GM23248 (cell line): ENCODE results near the gene ZBTB49. TPM values are rescaled to one million over a fixed set of nuclear protein-coding genes. Genes with fewer than 3 reads are reported as not detected.
"Not testable (repeated sequence)": the region's sequence is repeated elsewhere in the genome, so short reads cannot be mapped to it uniquely, and the experiment has no call there.

Experiments
- DNase-seq: peaks from one replicate; pipeline ENCODE4 v3.0.0-alpha.2; 2015
- H2AFZ ChIP-seq: fragments of 200-600 bp; sonication (generic); 2 replicates; pipeline ENCODE4 v1.6.1; 2016; ENCODE audit warnings: antibody characterized with exemption
- H3F3A ChIP-seq: fragments of 200-600 bp; sonication (generic); 2 replicates; pipeline ENCODE4 v1.6.1; 2016; ENCODE audit warnings: mild to moderate bottlenecking, antibody characterized with exemption, mixed run types; ENCODE audit not compliant: insufficient read depth
- H3K27ac ChIP-seq: fragments of 200-600 bp; sonication (generic); 2 replicates; pipeline ENCODE4 v1.5.1; 2016; ENCODE audit warnings: mild to moderate bottlenecking
- H3K27me3 ChIP-seq: fragments of 200-600 bp; sonication (generic); replicated peaks from 2 replicates; pipeline ENCODE4 v1.6.1; 2016; ENCODE audit warnings: mild to moderate bottlenecking; ENCODE audit not compliant: insufficient read depth
- H3K36me3 ChIP-seq: fragments of 200-600 bp; sonication (generic); 2 replicates; pipeline ENCODE4 v1.6.1; 2016; ENCODE audit warnings: low read depth, mild to moderate bottlenecking
- H3K4me1 ChIP-seq: fragments of 200-600 bp; sonication (generic); 2 replicates; pipeline ENCODE4 v1.6.1; 2016; ENCODE audit warnings: mild to moderate bottlenecking; ENCODE audit not compliant: insufficient read depth
- H3K4me2 ChIP-seq: fragments of 200-600 bp; sonication (generic); one replicate; pipeline ENCODE4 v1.6.1; 2016; ENCODE audit warnings: mild to moderate bottlenecking; ENCODE audit not compliant: unreplicated experiment
- H3K4me3 ChIP-seq: fragments of 200-600 bp; sonication (generic); 2 replicates; pipeline ENCODE4 v1.5.1; 2016; ENCODE audit warnings: mild to moderate bottlenecking
- H3K79me2 ChIP-seq: fragments of 200-600 bp; sonication (generic); 2 replicates; pipeline ENCODE4 v1.6.1; 2016; ENCODE audit warnings: mild to moderate bottlenecking; ENCODE audit not compliant: insufficient read depth
- H3K9ac ChIP-seq: fragments of 200-600 bp; sonication (generic); 2 replicates; pipeline ENCODE4 v1.6.1; 2016; ENCODE audit warnings: mild to moderate bottlenecking
- H3K9me2 ChIP-seq: fragments of 200-600 bp; sonication (generic); 2 replicates; pipeline ENCODE4 v1.6.1; 2016; ENCODE audit warnings: mixed run types, mild to moderate bottlenecking, moderate library complexity; ENCODE audit not compliant: insufficient read depth
- H3K9me3 ChIP-seq: fragments of 200-600 bp; sonication (generic); one replicate; pipeline ENCODE4 v1.6.1; 2017; ENCODE audit warnings: low read depth
- H4K20me1 ChIP-seq: fragments of 200-600 bp; sonication (generic); 2 replicates; pipeline ENCODE4 v1.6.0; 2016; ENCODE audit not compliant: insufficient read depth
- EZH2 ChIP-seq: fragments of 200-600 bp; sonication (generic); IDR thresholded peaks from 2 replicates; pipeline ENCODE4 v1.6.1; 2018; ENCODE audit warnings: antibody characterized with exemption, mild to moderate bottlenecking; ENCODE audit not compliant: insufficient read depth, poor library complexity, severe bottlenecking
- EZH2phosphoT487 ChIP-seq: fragments of 200-600 bp; sonication (generic); IDR thresholded peaks from 2 replicates; pipeline ENCODE4 v1.6.1; 2018; ENCODE audit warnings: antibody characterized with exemption, moderate library complexity, mild to moderate bottlenecking, low read depth; ENCODE audit not compliant: insufficient read depth
- WGBS, 2 experiments: methylation state at CpG; one replicate each; pipeline ENCODE4 v1.1.6; 2015 to 2017; ENCODE audit warnings: low lambda C conversion rate in 2 of 2, low coverage in 1 of 2; ENCODE audit errors: missing lambda C conversion rate in 2 of 2; 5-methylcytosine and 5-hydroxymethylcytosine counted together
- in situ Hi-C: fragments of 300-500 bp; cut with MboI; formaldehyde crosslinking; loops from 2 replicates; pipeline ENCODE4 v1.15.0; 2020
- polyA plus RNA-seq: library from polyadenylated mRNA; unstranded; fragments of >200 nt; fragmentation: Nextera tagmentation; extraction: Ambion mirVana; gene quantifications from 2 replicates; pipeline ENCODE4 v1.2.1, GENCODE V29; 2016
- total RNA-seq: library from RNA; depleted of rRNA; stranded (reverse); fragments of >200 nt; shearing (Covaris generic); gene quantifications from 2 replicates; pipeline ENCODE4 v1.2.3, GENCODE V29; 2014

ZBTB49 gene
- total and polyA plus RNA-seq, 2 experiments from 2014 or later = 1.9 to 2.9 TPM

GRCh38 chr4:4343038-4343437 lies 53.0 kb downstream of the ZBTB49 start:
- H2AFZ ChIP-seq = no peak overlapping the region
- no peaks in the 10 kb centered on the region for H4K20me1 ChIP-seq
- no peaks in the 10 kb centered on the region for H3K9me3 ChIP-seq
- no peak overlapping the region for H3K27ac ChIP-seq
- H3K4me2 ChIP-seq = no peak overlapping the region
- H3K27me3 ChIP-seq = peaks cover 28% of the 10 kb centered on the region
- H3K79me2 ChIP-seq = no peaks in the 10 kb centered on the region
- in situ Hi-C loops = no loop called here
- DNase-seq = no peak
- H3K9me2 ChIP-seq = no peaks in the 10 kb centered on the region
- no peak overlapping the region for H3K4me3 ChIP-seq
- no peaks in the 10 kb centered on the region for H3F3A ChIP-seq
- H3K36me3 ChIP-seq = no peaks in the 10 kb centered on the region
- TF ChIP-seq EZH2phosphoT487 (no peak), EZH2 (no peak)
- no peak overlapping the region for H3K9ac ChIP-seq
- 78 to 81% methylated on average over 5 of the region's 5 CpGs for WGBS, 2 experiments
- no peaks in the 10 kb centered on the region for H3K4me1 ChIP-seq

GRCh38 chr4:4344915-4345527 lies 55.0 kb downstream of the ZBTB49 start:
- H2AFZ ChIP-seq = no peak overlapping the region
- TF ChIP-seq EZH2 (no peak), EZH2phosphoT487 (no peak)
- 72 to 78% methylated on average over 14 of the region's 14 CpGs for WGBS, 2 experiments
- H3F3A ChIP-seq = no peaks in the 10 kb centered on the region
- H3K36me3 ChIP-seq = no peaks in the 10 kb centered on the region
- in situ Hi-C loops = no loop called here
- H3K9ac ChIP-seq = no peak overlapping the region
- DNase-seq = no peak
- H3K9me3 ChIP-seq = no peaks in the 10 kb centered on the region
- H3K9me2 ChIP-seq = no peaks in the 10 kb centered on the region
- no peaks in the 10 kb centered on the region for H3K4me1 ChIP-seq
- peaks cover 25% of the 10 kb centered on the region for H3K27me3 ChIP-seq
- no peaks in the 10 kb centered on the region for H4K20me1 ChIP-seq
- no peak overlapping the region for H3K4me2 ChIP-seq
- no peaks in the 10 kb centered on the region for H3K79me2 ChIP-seq
- no peak overlapping the region for H3K27ac ChIP-seq
- no peak overlapping the region for H3K4me3 ChIP-seq

GRCh38 chr4:4347585-4347984 lies 57.5 kb downstream of the ZBTB49 start:
- WGBS, 2 experiments = 7 to 19% methylated on average over 1 of the region's 1 CpG
- Histone ChIP-seq H3K36me3 (no peaks in the 10 kb centered on the region), H3K4me2 (no peak overlapping the region), H4K20me1 (no peaks in the 10 kb centered on the region), H2AFZ (no peak overlapping the region), H3K9ac (no peak overlapping the region), H3K4me3 (no peak overlapping the region), H3K9me3 (no peaks in the 10 kb centered on the region), H3K9me2 (no peaks in the 10 kb centered on the region), H3K4me1 (no peaks in the 10 kb centered on the region), H3F3A (no peaks in the 10 kb centered on the region), H3K79me2 (no peaks in the 10 kb centered on the region), H3K27ac (no peak overlapping the region), H3K27me3 (peaks cover 25% of the 10 kb centered on the region)
- TF ChIP-seq EZH2 (no peak), EZH2phosphoT487 (no peak)
- in situ Hi-C loops = no loop called here
- DNase-seq = no peak

GRCh38 chr4:4348585-4348984 lies 58.5 kb downstream of the ZBTB49 start:
- in situ Hi-C loops = not testable (repeated sequence)

GRCh38 chr4:4349867-4350266 lies 59.8 kb downstream of the ZBTB49 start:
- H3K79me2 ChIP-seq = no peaks in the 10 kb centered on the region
- TF ChIP-seq EZH2 = no peak
- TF ChIP-seq EZH2phosphoT487 = no peak

More at GRCh38 chr4:4348585-4348984, 58.5 kb downstream of the ZBTB49 start:
- not testable (repeated sequence) for DNase-seq, H3K79me2 ChIP-seq, H2AFZ ChIP-seq, H3K9me2 ChIP-seq, H3K4me2 ChIP-seq, H3F3A ChIP-seq, H3K36me3 ChIP-seq, H3K9ac ChIP-seq, H3K4me1 ChIP-seq, H3K4me3 ChIP-seq, H4K20me1 ChIP-seq, H3K27ac ChIP-seq, H3K9me3 ChIP-seq
- peaks cover 31% of the 10 kb centered on the region for H3K27me3 ChIP-seq
- 57 to 59% methylated on average over 9 of the region's 9 CpGs for WGBS, 2 experiments

More at GRCh38 chr4:4349867-4350266, 59.8 kb downstream of the ZBTB49 start:
- no peaks in the 10 kb centered on the region for H3K36me3 ChIP-seq
- 54 to 57% methylated on average over 3 of the region's 3 CpGs for WGBS, 2 experiments
- DNase-seq = no peak
- H3K4me1 ChIP-seq = no peaks in the 10 kb centered on the region
- H3F3A ChIP-seq = no peaks in the 10 kb centered on the region
- no peaks in the 10 kb centered on the region for H3K9me3 ChIP-seq
- H4K20me1 ChIP-seq = no peaks in the 10 kb centered on the region
- no peak overlapping the region for H2AFZ ChIP-seq
- no peak overlapping the region for H3K9ac ChIP-seq
- peaks cover 24% of the 10 kb centered on the region for H3K27me3 ChIP-seq
- no peak overlapping the region for H3K4me3 ChIP-seq
- in situ Hi-C loops = no loop called here
- no peak overlapping the region for H3K4me2 ChIP-seq
- no peak overlapping the region for H3K27ac ChIP-seq
- no peaks in the 10 kb centered on the region for H3K9me2 ChIP-seq
